K562 (cell line): ENCODE measurements around the gene BRCA1. TPM values are rescaled to one million over a fixed set of nuclear protein-coding genes. Genes with fewer than 3 reads are reported as not detected.

ENCODE experiments used
- DIDO1 ChIP-seq: fragments of 450-650 bp; IDR thresholded peaks from 2 replicates; pipeline ENCODE4 v1.6.1; 2016; ENCODE audit warnings: low read depth, missing biosample characterization, missing genetic modification characterization
- ETV1 ChIP-seq: fragments of 450-650 bp; conservative IDR thresholded peaks from 2 replicates; pipeline ENCODE4 v1.6.1; 2016; ENCODE audit warnings: missing genetic modification characterization, control low read depth, low read depth, missing compliant biosample characterization
- EZH2 ChIP-seq: IDR thresholded peaks from 2 replicates; pipeline ENCODE4 v1.6.1; 2012; ENCODE audit warnings: low read depth, mild to moderate bottlenecking, inconsistent platforms, low read length, borderline replicate concordance
- GATAD2A ChIP-seq: fragments of 450-650 bp; IDR thresholded peaks from 2 replicates; pipeline ENCODE4 v1.6.1; 2017
- MTA2 ChIP-seq: fragments of 450-650 bp; IDR thresholded peaks from 2 replicates; pipeline ENCODE4 v1.6.1; 2016; ENCODE audit warnings: low read depth
- MTA3 ChIP-seq: fragments of 450-650 bp; formaldehyde crosslinking; IDR thresholded peaks from 2 replicates; pipeline ENCODE4 v1.6.1; 2017; ENCODE audit warnings: mild to moderate bottlenecking, borderline replicate concordance
- NEUROD1 ChIP-seq: fragments of 150-350 bp; IDR thresholded peaks from 2 replicates; pipeline ENCODE4 v1.6.1; 2014; ENCODE audit warnings: borderline replicate concordance, low read length, low read depth; ENCODE audit not compliant: partially characterized antibody
- RAD21 ChIP-seq, 2 experiments: fragments of 250-450 bp in 1 of 2; fragments of 450-650 bp in 1 of 2; sonication (Bioruptor Pico) in 1 of 2; formaldehyde crosslinking in 1 of 2; IDR thresholded peaks in 1 of 2; conservative IDR thresholded peaks in 1 of 2; 2 replicates each; pipeline versions ENCODE4 v1.4.0 to v1.8.0; 2020 to 2022; ENCODE audit warnings: mild to moderate bottlenecking in 2 of 2, moderate library complexity in 1 of 2
- RUNX1 ChIP-seq: sonication (generic); IDR thresholded peaks from 2 replicates; pipeline ENCODE4 v1.6.1; 2016; ENCODE audit warnings: antibody characterized with exemption, low read depth
- SETDB1 ChIP-seq: IDR thresholded peaks from one replicate; pipeline ENCODE4 v1.6.1; 2012; ENCODE audit warnings: low read length, control low read depth, inconsistent platforms
- SMAD3 ChIP-seq: fragments of 450-650 bp; formaldehyde crosslinking; conservative IDR thresholded peaks from 2 replicates; pipeline ENCODE4 v1.4.0; 2020; ENCODE audit warnings: mild to moderate bottlenecking
- SMARCE1 ChIP-seq: fragments of 450-650 bp; IDR thresholded peaks from 2 replicates; pipeline ENCODE4 v1.7.1; 2016; ENCODE audit warnings: mild to moderate bottlenecking
- STAT5B ChIP-seq: fragments of 250-450 bp; sonication (Bioruptor Pico); IDR thresholded peaks from 2 replicates; pipeline ENCODE4 v1.8.0; 2021; ENCODE audit warnings: mild to moderate bottlenecking, inconsistent platforms
- TAF15 ChIP-seq: fragments of 200-400 bp; formaldehyde crosslinking; IDR thresholded peaks from 2 replicates; pipeline ENCODE4 v1.6.1; 2017; ENCODE audit warnings: mild to moderate bottlenecking, low read depth, low read length, moderate library complexity
- TRIM28 ChIP-seq: fragments of 450-650 bp; IDR thresholded peaks from 2 replicates; pipeline ENCODE4 v1.6.1; 2017
- ZNF23 ChIP-seq: fragments of 250-450 bp; sonication (Bioruptor Pico); IDR thresholded peaks from 2 replicates; pipeline ENCODE4 v1.4.0; 2020; ENCODE audit warnings: mild to moderate bottlenecking
- ZNF347 ChIP-seq: fragments of 450-650 bp; formaldehyde crosslinking; IDR thresholded peaks from 2 replicates; pipeline ENCODE4 v1.4.0; 2020; ENCODE audit warnings: low read depth, mild to moderate bottlenecking, moderate library complexity
- ZNF445 ChIP-seq: fragments of 250-450 bp; sonication (Bioruptor Pico); IDR thresholded peaks from 2 replicates; pipeline ENCODE4 v1.4.0; 2020; ENCODE audit warnings: low read depth, mild to moderate bottlenecking, moderate library complexity
- polyA plus RNA-seq, 8 experiments: library from polyadenylated mRNA; depleted of rRNA in 4 of 8; stranded (reverse) in 5 of 8; unstranded in 3 of 8; fragments of >200 nt; fragmentation: Nextera tagmentation in 2 of 8; fragmentation: Illumina TruSeq in 1 of 8; extraction: Ambion mirVana in 2 of 8; extraction: Trizol in 1 of 8; gene quantifications; 2 replicates each; pipeline versions ENCODE4 v1.2.1 to v1.2.3, GENCODE V29; 2011 to 2014; ENCODE audit warnings: inconsistent platforms in 1 of 8, missing spikeins in 1 of 8
- total RNA-seq, 7 experiments: library from RNA; depleted of rRNA in 6 of 7; stranded (reverse); fragments of >200 nt in 6 of 7; fragmentation: Illumina TruSeq in 2 of 7; extraction: Trizol in 2 of 7; gene quantifications; 2 replicates each; pipeline versions ENCODE4 v1.2.1 to v1.2.3, GENCODE V29; 2011 to 2021; ENCODE audit warnings: low replicate concordance in 1 of 7
- TF ChIP-seq, protein P1 (sequence below): sonication (generic); formaldehyde crosslinking; IDR thresholded peaks from 2 replicates; pipeline ENCODE4 v1.8.0; 2022; ENCODE audit warnings: missing genetic modification reagents, mild to moderate bottlenecking, borderline replicate concordance
- TF ChIP-seq, protein P2 (sequence below): fragments of 250-450 bp; sonication (Bioruptor Pico); IDR thresholded peaks from 2 replicates; pipeline ENCODE4 v1.5.0; 2021; ENCODE audit warnings: mild to moderate bottlenecking, borderline replicate concordance
- TF ChIP-seq, protein P3 (sequence below): conservative IDR thresholded peaks from 2 replicates; pipeline ENCODE4 v1.6.1; 2011; ENCODE audit warnings: low read depth, mild to moderate bottlenecking, low read length; ENCODE audit not compliant: control insufficient read depth
- TF ChIP-seq, protein P4 (sequence below): sonication (generic); formaldehyde crosslinking; IDR thresholded peaks from 2 replicates; pipeline ENCODE4 v1.8.0; 2022; ENCODE audit warnings: mild to moderate bottlenecking, low read depth, missing genetic modification reagents

BRCA1 gene
- total and polyA plus RNA-seq, 9 of the 15 experiments (the other 6 are each of a cell fraction or from before 2014, with no cell fraction given), result 25.9 to 95.3 (median 62.3) TPM

DNA sequence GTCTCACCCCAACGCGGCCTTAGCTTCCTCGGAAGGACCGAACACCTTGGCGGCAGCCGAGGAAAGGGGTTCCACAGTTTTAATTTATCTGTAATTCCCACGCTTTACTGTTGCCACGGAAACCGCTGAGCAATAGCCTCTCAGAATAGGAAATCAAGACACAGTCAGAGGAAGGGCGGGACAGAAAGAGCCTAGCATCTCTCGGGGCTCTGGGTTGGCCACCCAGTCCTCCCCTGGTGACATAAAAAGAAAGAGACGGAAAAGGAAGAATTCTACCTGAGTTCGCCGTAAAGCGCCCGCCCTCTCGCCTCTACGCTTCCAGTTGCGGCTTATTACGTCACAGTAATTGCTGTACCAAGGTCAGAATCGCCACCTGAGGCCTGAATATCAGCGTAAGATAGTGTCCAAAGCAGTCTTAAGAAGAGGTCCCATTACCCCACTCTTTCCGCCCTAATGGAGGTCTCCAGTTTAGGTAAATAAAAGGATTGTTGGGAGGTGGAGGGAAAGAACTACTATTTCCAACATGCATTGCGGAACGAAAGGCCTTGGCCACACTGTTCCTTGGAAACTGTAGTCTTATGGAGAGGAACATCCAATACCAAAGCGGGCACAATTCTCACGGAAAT lies 45.1 kb upstream of the BRCA1 start (continued):
- TF ChIP-seq MTA3 (no peak), GATAD2A (no peak), NEUROD1 (no peak), STAT5B (CRISPR knock-in tag) (no peak), SETDB1 (no peak), ZNF347 (CRISPR knock-in tag) (no peak), SMAD3 (CRISPR knock-in tag) (no peak), TAF15 (no peak), ZNF445 (CRISPR knock-in tag) (0 out of 2 replicates have a peak, but pooled peaks have one; percentile 9), EZH2 (no peak), RUNX1 (no peak), ZNF23 (no peak), RAD21 (CRISPR knock-in tag; conservative IDR thresholded peaks at IDR 0.05 in 1 of 2, IDR thresholded peaks at IDR 0.05 in 1 of 2) (no peak), DIDO1 (tag) (no peak), ETV1 (tag) (0 out of 2 replicates have a peak, but pooled peaks have one; percentile 30), MTA2 (no peak), SMARCE1 (0 out of 2 replicates have a peak, but pooled peaks have one; percentile 12), TRIM28 (no peak)
- TF ChIP-seq, protein P1, sequence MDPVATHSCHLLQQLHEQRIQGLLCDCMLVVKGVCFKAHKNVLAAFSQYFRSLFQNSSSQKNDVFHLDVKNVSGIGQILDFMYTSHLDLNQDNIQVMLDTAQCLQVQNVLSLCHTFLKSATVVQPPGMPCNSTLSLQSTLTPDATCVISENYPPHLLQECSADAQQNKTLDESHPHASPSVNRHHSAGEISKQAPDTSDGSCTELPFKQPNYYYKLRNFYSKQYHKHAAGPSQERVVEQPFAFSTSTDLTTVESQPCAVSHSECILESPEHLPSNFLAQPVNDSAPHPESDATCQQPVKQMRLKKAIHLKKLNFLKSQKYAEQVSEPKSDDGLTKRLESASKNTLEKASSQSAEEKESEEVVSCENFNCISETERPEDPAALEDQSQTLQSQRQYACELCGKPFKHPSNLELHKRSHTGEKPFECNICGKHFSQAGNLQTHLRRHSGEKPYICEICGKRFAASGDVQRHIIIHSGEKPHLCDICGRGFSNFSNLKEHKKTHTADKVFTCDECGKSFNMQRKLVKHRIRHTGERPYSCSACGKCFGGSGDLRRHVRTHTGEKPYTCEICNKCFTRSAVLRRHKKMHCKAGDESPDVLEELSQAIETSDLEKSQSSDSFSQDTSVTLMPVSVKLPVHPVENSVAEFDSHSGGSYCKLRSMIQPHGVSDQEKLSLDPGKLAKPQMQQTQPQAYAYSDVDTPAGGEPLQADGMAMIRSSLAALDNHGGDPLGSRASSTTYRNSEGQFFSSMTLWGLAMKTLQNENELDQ (CRISPR knock-in tag), result no peak
- TF ChIP-seq, protein P2, sequence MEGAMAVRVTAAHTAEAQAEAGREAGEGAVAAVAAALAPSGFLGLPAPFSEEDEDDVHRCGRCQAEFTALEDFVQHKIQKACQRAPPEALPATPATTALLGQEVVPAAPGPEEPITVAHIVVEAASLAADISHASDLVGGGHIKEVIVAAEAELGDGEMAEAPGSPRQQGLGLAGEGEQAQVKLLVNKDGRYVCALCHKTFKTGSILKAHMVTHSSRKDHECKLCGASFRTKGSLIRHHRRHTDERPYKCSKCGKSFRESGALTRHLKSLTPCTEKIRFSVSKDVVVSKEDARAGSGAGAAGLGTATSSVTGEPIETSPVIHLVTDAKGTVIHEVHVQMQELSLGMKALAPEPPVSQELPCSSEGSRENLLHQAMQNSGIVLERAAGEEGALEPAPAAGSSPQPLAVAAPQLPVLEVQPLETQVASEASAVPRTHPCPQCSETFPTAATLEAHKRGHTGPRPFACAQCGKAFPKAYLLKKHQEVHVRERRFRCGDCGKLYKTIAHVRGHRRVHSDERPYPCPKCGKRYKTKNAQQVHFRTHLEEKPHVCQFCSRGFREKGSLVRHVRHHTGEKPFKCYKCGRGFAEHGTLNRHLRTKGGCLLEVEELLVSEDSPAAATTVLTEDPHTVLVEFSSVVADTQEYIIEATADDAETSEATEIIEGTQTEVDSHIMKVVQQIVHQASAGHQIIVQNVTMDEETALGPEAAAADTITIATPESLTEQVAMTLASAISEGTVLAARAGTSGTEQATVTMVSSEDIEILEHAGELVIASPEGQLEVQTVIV (CRISPR knock-in tag), result peak; percentile 93
- TF ChIP-seq, protein P3, sequence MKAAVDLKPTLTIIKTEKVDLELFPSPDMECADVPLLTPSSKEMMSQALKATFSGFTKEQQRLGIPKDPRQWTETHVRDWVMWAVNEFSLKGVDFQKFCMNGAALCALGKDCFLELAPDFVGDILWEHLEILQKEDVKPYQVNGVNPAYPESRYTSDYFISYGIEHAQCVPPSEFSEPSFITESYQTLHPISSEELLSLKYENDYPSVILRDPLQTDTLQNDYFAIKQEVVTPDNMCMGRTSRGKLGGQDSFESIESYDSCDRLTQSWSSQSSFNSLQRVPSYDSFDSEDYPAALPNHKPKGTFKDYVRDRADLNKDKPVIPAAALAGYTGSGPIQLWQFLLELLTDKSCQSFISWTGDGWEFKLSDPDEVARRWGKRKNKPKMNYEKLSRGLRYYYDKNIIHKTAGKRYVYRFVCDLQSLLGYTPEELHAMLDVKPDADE, result no peak
- TF ChIP-seq, protein P4, sequence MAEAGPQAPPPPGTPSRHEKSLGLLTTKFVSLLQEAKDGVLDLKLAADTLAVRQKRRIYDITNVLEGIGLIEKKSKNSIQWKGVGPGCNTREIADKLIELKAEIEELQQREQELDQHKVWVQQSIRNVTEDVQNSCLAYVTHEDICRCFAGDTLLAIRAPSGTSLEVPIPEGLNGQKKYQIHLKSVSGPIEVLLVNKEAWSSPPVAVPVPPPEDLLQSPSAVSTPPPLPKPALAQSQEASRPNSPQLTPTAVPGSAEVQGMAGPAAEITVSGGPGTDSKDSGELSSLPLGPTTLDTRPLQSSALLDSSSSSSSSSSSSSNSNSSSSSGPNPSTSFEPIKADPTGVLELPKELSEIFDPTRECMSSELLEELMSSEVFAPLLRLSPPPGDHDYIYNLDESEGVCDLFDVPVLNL (CRISPR knock-in tag), result no peak
